NCI-H2107 treated with DMSO at 0.1 percent for 48 hours (cell line): ENCODE measurements around the gene MAK.
"Not testable (repeated sequence)": the region's sequence is repeated elsewhere in the genome, so short reads cannot be mapped to it uniquely, and the experiment has no call there.

ENCODE experiments used
- DNase-seq: peaks from one replicate; lab custom pipeline; 2025; ENCODE audit not compliant: unreplicated experiment; lab: John Stamatoyannopoulos, UW

The MAK gene

DNA sequence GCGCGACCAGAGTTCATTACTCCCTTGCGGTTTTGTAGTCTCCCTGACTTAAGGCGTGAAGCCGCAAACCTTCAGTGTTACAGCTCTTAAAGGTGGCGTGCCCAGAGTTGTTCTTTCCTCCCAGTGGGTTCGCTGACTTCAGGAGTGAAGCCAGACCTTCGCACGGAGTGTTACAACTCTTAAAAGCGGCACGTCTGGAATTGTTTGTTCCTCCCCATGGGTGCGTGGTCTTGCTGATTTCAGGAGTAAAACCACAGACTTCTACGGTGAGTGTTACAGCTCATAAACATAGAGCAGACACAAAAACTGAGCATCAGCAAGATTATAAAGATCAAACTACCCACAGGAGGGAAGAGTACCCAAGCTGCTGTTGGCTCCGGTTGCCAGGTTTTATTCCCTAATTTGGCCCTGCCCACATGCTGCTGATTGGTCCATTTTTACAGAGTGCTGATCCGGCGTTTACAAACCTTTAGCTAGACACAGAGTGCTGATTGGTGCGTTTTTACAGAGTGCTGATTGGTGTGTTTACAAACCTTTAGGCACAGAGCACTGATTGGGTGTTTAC, 105.1 kb downstream of the MAK start:
- DNase-seq: no peak

DNA sequence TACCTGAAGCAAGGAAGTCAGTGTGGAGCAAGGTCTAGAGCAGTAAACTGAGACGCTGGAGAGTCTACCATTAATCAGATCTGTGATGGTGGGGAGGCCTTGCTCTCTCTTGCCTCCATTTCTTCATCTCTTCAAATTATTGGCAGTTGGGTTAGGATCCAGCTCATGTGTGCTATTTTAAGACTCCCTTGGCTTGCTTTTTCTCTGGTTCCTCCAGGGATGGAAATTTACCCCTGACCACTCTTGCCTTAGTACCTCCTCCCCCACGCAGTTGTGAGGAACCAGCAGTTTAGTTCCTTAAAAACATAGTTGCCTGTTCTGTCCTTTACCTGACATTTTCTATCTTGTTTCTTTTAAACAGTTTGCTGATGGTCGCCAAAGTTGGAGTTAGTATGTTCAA, 108.1 kb downstream of the MAK start:
- no peak for DNase-seq

GRCh38 chr6:10725716-10726115, 112.6 kb downstream of the MAK start:
- no peak for DNase-seq

DNA sequence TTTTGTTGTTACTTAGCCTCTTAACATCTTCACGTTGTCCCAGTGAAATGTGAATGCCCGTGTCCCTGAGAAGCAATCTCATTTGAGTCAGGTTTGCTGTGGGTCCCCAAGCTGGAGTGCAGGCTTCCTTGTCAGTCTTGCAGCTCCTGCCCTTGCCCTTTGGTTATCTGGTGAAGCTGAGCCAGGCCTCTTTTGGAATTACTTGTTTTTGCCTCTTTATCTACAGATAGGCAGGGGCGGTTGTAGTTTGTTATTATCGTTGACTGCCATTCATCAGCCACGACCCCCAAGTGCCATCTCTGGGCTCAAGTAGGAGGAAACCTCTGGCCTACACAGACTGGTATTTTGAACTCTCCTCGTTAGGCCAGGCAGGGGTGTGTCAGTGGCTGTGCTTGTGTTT, 113.3 kb downstream of the MAK start:
- no peak for DNase-seq

GRCh38 chr6:10723567-10723881, 114.8 kb downstream of the MAK start:
- no peak for DNase-seq

- DNase-seq: peak; percentile 87
Observed at GRCh38 chr6:10722820-10723566, 115.3 kb downstream of the MAK start, which contains the start of gene TMEM14C. Gene TMEM14C, plus strand, starts transcription at chr6:10723070. Its CDS starts 1,544 bp downstream, at chr6:10724614.

DNA sequence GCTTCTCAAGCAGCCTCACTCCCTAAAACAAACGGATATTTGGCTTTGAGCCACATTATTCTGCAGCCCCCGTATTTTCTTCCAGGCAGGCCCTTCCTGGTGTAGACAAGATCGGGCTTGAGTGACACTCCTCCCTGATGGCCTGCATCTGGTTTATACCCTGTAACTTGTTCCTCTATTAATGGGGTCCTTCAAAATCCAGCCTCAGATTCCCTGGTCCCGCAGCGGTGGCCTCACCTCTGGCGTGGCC, 115.8 kb downstream of the MAK start:
- DNase-seq: no peak

GRCh38 chr6:10721850-10722569, 116.3 kb downstream of the MAK start:
- DNase-seq: no peak

DNA sequence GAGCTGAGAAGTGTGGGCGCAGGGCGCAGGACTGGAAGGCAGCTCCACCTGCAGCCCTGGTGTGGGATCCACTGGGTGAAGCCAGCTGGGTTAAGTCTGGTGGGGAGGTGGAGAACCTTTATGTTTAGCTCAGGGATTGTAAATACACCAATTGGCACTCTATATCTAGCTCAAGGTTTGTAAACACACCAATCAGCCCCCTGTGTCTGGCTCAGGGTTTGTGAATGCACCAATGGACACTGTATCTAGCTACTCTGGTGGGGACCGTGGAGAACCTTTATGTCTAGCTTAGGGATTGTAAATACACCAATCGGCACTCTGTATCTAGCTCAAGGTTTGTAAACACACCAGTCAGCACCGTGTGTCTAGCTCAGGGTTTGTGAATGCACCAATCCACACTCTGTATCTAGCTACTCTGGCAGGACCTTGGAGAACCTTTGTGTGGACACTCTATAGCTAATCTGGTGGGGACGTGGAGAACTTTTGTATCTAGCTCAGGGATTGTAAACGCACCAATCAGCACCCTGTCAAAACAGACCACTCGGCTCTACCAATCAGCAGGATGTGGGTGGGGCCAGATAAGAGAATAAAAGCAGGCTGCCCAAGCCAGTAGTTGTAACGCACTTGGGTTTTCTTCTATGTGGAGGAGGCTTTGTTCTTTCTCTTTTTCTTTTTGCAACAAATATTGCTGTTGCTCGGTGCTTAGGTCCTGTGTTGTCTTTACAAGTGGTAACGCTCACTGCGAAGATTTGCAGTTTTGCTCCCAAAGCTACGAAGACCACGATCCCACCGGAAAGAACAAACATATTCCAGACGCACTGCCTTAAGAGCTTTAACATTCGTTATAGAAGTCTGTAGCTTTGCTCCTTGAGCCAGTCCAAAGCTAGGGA, 117.1 kb downstream of the MAK start:
- not testable (repeated sequence) for DNase-seq

- no peak for DNase-seq
Observed at GRCh38 chr6:10720265-10720959, 117.9 kb downstream of the MAK start.

GRCh38 chr6:10719964-10720264, 118.4 kb downstream of the MAK start:
- no peak for DNase-seq

DNA sequence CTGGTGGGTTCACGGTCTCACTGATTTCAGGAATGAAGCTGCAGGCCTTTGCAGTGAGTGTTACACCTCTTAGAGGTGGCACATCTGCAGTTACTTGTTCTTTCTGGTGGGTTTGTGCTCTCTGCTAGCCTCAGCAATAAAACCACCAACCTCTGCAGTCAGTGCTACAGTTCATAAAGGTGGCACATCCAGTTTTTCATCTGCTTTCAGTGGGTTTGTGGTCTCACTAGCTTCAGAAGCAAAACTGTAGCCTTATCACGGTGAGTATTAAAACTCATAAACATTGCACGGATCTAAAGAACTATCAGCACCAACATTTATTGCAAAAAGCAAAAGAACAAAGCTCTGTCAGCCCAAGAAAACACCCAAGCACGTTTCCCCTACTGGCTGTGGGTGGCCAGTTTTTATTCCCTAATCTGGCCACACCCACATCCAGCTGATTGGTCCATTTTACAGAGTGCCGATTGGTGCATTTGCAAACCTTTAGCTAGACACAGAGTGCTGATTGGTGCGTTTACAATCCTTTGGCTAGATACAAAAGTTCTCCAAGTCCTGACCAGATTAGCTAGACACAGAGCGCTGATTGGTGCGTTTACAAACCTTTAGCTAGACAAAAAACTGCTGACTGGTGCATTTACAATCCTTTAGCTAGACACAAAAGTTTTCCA, 118.9 kb downstream of the MAK start:
- no peak for DNase-seq

DNA sequence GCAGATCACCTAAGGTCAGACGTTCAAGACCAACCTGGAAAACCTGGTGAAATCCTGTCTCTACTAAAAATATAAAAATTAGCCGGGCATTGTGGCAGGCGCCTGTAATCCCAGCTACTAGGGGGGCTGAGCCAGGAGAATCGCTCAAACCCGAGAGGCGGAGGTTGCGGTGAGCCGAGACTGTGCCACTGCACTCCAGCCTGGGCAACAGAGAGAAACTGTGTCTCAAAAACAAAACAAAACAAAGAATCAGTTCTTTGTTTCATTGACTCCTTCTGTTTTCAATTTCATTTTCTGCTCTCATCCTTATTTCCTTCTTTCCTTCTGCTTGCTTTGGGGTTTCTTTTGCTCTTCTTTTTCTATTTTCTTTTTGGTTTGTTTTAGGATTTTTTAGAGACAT, 124.4 kb downstream of the MAK start:
- DNase-seq: no peak
